Left hindlimb (tissue), 1 donor: ENCODE measurements around the gene PKNOX2.

Experiments
- DNase-seq: peaks from one replicate; pipeline ENCODE4 v3.0.0-alpha.2; 2018

The PKNOX2 gene

DNA sequence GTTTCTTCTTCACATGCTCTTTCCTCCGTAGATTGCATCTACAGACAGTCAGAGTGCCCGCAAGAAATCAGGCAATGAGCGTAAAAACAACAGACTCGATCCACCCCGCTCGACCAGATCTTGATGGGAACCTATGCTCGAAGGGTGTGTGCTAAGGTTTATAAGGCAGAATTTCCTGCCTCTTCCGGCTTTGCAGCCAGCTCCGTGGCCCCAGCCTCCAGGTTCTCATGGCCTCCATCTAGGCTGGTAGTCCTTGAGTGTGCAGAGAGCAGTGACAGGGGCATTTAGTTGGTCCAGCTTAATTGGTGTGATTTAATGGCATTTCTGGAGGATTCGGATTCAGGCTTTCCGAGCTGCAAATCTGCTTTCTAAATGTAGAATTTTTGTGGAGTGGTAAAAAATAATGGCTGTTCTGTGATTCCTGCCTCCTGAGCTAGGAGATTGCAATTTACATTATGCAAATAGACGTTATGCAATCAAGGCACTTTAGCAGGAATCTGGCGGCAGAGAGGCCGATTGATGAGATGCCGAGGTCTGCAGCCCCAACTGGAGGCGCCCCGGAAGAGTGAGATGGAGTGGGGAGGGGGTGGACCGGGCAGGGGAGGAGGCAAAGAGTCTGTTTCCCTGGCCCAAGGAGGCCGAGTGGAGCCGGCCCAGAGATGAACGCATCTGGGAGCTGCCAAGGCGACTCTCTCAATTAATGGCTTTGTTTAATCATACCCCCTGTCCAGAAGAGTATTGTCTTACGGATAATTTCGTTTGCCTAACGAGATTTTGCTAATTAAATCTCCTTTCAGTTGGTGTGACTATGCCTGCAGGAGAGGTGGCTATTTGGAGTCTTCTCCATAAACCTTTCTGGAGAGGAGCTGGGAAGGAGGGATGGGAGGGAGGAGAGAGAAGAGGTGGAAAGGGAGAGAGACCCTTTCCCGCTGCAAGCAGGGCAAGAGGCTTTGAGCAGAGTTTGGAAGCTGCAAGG lies 75.3 kb downstream of the PKNOX2 start:
- no peak for DNase-seq

DNA sequence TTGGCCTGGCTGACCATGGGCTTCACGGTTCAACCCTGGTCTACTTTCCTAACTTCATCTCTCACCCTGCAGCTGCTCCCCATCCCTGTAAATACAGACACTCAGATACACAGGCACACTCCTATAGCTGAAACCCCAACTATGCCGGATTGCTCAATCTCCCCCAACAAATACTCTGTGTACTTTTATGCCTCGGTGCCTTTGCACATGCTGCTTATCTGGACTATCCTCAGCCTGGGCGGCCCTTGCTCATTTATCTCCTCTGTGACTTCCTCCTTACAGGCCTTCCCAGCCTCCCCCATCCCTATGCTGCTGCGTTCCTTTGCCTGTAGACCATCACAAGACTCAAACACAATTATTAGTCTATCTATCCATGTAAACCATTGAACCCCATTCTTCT lies 76.6 kb downstream of the PKNOX2 start:
- no peak for DNase-seq

DNA sequence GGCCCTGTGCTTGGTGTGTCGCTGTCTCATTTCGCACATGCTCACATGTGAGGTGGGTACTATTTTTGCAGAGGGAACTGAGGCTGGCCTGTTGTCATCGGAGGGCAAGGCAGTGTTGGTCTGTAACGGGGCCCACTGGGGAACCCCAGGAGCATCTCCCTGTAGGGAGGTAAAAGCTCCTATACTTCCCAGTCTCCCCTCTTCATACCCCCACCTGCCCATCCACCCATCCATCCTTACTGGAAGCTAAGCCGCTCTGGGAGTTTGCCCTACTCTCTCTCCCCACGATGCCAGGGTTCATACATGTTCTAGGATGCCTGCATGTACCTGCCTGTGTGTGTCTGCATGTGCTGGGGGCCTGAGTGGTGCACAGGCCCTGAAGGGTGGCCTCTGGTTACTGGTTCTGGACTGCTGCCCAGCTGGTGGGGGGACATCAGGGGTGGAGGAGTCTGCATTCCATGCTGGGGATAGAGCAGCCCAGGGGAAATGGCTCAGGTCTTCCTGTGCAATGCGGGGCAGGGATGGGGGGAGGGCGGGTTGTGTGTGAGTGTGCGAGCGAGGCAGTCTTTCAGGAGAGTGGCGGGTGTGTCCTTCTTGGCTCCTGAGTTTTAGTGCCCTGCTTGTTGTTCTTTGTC lies 77.7 kb downstream of the PKNOX2 start:
- no peak for DNase-seq

- DNase-seq, result no peak
These were observed 79.6 kb downstream of the PKNOX2 start for GRCh38 chr11:125244166-125244565.

- no peak for DNase-seq
These were observed 80.7 kb downstream of the PKNOX2 start for GRCh38 chr11:125245299-125245698.

DNA sequence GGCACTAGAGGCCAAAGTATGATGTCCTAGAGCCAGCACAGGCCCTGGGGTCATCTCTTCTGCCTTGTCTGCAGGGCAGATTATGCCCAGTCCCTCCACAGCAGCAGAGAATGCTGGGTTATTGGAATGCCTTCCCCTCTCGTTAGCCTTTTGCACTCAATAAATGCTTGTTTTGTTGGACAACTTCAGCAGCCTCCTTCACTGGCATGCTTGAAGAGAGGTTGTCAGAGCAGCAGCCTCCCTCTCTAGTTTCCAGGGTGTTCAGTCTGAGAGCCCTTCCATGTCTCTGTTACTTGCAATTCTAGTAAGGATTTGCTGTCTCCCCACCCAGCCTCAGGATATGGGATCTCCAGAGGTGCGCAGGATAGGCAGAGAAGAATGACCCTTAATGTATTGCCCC lies 82.9 kb downstream of the PKNOX2 start:
- DNase-seq, result no peak

DNA sequence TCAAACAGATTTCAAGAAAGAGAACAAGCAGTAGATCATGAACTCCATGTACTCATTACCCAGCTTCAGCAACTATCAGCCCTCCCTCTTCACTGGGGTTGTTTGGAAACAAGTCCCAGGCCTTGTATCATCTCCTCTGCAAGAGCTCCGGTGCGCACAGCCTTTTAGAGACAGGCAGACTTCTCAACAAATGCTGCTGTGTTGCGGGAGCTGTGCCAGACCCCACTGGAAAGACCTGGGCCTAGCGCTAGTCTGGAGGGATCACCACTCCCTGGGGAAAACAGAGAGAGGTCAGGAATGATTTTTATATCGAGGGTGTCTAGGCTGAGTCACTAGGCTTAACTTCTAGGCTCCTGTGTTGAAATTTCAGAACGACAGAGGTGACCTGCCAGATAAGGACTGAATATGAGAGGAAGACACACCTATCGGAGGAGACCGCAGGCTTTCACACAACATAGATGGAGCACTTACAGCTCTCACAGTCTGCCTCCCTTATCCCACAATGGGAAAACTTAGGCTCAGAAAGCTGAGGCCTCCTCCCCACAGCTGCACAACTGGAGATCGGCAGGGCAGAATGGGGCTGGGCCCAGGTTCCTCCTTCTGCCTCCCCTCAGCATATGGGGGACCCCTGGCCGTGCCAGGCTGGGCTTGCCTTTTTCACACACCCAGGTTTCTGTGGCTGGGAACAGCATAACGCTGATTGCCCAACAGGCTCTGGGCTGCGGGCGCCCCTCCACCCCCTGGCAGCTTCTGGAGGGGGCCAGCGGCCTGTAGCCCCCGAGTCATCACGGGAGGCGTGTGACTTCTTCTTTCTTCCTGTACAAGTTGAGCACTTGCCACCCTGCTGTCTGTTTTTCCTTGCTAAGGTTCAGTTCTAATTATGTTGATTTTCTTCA lies 86.0 kb downstream of the PKNOX2 start:
- no peak for DNase-seq

DNA sequence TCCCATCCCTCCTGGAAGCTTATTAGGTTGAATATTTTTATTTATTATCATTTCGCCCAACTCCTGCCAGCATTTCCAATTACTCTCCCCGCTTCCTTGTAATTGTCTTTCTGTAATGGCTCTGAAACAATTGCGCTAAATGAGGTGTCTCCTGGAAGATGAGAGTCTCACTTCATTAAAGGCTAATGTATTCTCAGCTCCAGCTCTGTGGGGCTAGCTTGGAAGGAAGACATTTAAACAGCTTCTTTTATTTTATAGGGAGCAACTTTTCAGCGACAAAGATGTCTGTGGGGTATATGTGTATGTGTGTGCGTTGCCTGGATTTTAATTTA lies 86.6 kb downstream of the PKNOX2 start:
- DNase-seq, result no peak

DNA sequence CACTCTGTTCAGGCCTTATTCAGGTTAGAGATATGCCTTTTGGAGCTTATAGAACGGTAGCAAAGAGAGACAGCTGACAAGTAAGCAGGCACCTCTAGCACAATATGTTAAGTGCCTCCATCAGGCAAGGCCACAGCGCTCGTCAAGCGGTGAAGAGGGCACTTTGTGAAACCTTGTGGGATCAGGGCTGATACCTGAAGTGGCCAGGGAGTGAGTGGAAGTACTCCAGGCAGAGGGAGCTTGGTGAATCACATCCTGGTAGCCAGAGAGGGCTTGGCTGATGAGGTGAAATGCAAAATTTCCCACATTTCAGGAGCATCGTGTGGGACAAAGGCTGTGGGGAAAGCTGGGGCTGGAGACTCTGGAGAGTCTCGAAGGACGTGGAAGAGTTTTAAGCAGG lies 87.4 kb downstream of the PKNOX2 start:
- no peak for DNase-seq

- no peak for DNase-seq
These were observed 88.7 kb downstream of the PKNOX2 start for GRCh38 chr11:125253289-125253688.

DNA sequence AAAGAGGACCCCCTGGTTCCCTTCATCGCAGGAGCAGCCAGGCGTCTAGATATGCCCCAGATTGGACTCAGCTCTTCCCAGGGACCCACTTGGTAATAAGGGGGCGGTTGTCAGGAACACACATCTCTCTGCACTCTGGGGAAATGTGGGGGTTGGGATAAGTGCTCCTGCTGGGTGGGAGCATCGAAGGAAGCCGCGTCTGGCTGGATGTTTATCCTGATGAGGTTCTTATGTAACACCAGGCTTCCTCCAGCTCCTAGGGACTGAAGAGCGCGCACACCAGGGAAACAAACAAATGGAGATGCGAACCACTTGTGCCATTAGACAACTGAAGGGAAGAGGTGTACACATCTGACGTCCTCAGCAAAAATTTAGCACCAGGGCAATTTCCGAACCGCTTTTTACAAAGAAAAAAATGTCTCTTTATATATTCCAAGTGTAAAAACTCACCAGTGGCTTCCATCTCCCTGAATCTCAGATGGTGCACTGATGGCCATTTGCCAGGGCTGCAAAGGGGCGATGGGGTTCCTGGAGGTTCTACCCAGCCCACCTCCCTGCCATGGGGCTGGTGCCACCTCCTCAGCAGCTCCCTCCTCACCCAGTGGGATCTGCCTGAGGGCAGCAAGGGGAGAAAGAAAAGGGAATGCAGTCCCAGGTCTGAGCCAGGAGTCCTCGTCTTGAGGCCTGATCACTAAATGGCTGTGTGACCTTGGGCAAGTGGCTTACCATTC lies 89.4 kb downstream of the PKNOX2 start:
- no peak for DNase-seq

GRCh38 chr11:125256541-125257189 lies 92.1 kb downstream of the PKNOX2 start:
- DNase-seq, result peak; percentile 48

GRCh38 chr11:125257190-125257579 lies 92.6 kb downstream of the PKNOX2 start:
- no peak for DNase-seq

GRCh38 chr11:125257751-125258150 lies 93.2 kb downstream of the PKNOX2 start:
- no peak for DNase-seq

- DNase-seq, result no peak
These were observed 93.9 kb downstream of the PKNOX2 start for GRCh38 chr11:125258291-125259032.

GRCh38 chr11:125261588-125261987 lies 97.0 kb downstream of the PKNOX2 start:
- DNase-seq, result no peak

DNA sequence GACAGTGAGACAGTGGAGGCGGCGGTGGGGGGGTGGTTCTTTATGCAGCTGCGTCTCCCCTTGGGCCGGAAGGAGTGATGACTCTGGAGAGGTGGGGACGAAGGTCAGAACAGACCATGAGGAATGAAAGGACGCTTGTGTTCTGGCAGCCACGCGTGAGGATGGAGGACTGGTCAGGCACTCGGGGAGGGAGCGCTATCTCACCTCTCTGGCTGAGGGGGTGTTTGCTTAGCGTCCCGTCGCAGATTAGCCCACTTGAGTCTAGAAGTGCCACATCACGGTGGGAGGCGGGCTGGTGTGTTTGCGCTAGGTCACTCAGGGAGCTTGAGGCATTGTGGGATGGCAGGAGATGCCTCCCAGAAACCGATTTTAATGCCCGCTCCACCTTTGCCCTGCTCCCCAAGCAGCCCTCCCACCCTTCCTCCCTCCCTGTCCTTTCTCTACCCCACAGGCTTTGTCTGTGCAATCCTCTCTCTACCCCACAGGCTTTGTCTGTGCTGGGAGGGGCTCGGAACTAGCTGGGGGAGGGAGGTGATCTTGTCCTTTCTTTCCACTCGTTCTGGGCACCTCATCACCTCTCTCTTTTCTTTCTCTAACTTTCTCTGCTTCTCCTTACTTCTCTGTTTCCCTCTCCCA lies 97.8 kb downstream of the PKNOX2 start:
- no peak for DNase-seq

- DNase-seq, result no peak
These were observed 98.3 kb downstream of the PKNOX2 start for GRCh38 chr11:125262830-125263218.

DNA sequence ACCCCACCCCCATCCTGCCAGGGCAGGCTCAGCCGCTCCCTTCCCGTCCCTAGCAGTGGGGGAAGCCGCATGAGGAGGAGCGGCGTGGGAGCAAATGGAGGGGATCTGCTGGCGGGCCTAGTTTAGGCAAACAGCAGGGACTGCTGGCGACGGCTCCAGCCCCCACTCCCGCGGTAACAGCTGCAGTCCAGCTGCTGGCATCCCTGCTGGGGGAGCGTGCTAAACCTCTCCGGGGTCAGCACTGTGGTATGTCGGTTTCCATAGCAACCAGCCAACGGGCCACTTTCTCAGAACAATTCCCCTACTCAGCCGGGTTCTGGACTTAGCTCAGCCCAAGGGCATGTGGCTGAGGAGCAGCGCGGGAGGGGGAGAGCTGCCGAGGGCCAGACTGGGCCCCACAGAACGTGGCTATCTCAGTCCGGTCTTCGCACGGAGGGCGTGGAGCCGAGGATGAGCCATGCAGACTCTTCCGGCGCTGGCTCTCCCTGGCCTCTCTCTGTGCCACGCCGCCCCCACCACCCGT lies 98.8 kb downstream of the PKNOX2 start:
- peak; percentile 94 for DNase-seq
